Activated CD4-positive, alpha-beta T cell treated with anti-CD3 and anti-CD28 coated beads, Interleukin-2, amount 50 U/mL, for 48 hours (primary cell): ENCODE measurements around the gene SLC5A2.
A peak's percentile ranks its signal among the peaks of the same experiment; 100 is the strongest.

Experiments used
- DNase-seq, 2 experiments: peaks; one replicate each; pipeline ENCODE4 v3.0.0-alpha.2; 2020

SLC5A2 gene

DNA sequence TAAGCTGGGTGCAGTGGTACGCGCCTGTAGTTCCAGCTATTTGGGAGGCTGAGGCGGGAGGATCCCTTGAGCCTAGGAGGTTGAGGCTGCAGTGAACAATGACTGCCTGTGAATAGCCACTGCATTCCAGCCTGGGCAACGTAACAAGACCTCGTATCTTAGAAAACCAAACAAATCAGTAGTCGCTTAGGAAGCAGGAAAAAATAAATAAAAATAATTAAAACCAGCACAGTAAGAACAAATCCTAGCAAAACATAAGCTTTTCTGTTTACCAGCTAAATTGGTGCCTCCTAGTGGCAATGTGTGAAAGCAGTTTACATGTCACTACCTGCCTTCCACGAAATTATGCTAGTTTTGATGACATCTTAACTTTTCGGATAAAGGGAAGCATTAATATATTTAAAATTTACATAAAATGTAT, 22.3 kb upstream of the SLC5A2 start:
- no peak for DNase-seq

DNA sequence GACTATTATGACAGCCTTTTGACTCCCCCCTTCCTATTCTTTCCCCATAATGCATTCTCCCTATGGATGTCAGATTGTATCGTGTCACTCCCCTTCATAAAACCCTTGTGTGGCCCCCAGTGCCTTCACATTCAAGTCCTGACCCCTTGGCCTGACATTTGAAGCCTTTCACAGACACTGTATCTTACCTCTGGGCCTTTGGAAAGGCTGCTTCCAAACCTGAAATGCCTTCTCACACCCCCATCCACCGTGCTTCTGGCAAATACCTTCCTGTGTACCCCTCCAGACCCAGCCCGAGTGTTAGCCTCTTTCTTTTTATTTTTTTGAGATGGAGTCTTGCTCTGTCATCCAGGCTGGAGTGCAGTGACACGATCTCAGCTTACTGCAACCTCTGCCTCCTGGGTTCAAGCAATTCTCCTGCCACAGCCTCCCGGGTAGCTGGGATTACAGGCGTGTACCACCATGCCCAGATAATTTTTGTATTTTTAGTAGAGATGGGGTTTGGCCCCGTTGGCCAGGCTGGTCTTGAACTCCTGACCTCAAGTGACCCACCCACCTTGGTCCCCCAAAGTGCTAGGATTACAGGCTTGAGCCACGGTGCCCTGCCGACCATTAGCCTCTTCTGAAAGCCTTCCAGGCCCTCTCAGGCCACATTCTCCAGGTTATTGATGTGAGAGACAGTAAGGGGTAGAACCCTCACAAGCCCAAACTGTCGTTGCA, 21.6 kb upstream of the SLC5A2 start:
- DNase-seq = no peak

DNA sequence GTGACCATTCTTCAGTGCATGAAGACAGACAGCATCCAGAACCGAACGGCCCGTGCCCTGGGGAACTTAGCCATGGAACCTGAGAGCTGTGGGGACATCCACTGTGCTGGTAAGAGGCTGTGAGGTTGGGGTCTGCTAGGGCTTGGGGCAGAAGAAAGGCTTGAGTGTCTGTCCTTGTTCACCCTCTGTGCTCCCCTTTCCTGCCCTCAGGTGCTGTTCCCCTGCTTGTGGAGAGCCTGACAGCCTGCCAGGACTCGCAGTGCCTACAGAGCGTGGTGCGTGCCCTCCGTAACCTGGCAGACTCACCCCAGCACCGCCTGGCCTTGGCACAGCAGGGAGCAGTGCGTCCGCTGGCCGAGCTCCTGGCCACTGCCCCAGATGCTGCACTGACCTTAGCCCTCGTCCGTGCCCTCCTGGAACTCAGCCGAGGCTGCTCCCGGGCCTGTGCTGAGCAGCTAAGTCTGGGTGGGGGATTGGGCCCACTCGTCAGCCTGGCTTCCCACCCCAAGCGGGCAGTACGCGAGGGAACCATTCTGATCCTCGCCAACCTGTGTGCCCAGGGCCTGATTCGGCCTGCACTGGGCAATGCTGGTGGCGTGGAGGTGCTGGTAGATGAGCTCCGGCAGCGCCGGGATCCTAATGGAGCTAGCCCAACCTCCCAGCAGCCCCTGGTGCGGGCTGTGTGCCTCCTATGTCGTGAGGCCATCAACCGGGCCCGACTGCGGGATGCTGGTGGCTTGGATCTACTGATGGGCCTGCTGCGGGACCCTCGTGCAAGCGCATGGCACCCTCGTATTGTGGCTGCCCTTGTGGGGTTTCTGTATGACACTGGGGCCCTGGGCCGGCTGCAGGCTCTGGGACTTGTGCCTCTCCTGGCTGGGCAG, 20.8 kb upstream of the SLC5A2 start:
- DNase-seq = no peak

DNA sequence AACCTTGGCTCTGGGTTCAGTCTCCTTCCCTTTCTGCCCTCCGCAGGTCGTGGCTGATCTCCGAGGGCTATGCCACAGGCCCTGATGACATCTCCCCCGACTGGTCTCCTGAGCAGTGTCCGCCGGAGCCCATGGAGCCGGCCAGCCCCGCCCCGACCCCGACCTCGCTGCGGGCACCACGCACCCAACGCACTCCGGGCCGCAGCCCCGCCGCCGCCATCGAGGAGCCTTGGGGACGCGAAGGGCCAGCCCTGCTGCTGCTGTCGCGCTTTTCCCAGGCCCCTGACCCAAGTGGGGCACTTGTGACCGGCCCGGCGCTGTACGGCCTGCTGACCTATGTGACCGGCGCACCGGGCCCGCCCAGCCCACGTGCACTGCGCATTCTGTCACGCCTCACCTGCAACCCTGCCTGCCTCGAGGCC, 18.6 kb upstream of the SLC5A2 start:
- no peak for DNase-seq

DNA sequence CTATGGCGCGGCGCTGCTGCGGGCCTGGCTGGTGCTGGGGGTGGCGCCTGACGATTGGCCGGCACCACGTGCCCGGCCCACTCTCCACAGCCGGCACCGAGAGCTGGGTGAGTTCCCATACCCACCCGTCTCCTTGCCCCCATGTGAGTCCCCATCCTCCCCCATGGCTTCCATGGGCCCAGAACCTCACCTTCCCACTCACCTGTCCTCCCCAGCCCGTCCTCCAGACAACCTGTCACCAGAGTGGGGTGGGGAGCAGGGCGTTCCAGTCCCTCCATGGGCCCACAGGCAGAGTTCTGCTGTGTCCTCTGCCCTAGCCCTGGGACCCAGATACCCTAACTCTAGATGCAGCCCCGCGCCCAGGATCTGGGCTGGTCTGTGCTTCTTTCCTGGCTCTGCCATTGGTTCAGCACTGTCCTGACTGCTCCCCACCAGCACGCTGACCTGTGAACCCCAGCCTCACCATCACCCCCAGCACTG, 18.1 kb upstream of the SLC5A2 start:
- DNase-seq = no peak

DNA sequence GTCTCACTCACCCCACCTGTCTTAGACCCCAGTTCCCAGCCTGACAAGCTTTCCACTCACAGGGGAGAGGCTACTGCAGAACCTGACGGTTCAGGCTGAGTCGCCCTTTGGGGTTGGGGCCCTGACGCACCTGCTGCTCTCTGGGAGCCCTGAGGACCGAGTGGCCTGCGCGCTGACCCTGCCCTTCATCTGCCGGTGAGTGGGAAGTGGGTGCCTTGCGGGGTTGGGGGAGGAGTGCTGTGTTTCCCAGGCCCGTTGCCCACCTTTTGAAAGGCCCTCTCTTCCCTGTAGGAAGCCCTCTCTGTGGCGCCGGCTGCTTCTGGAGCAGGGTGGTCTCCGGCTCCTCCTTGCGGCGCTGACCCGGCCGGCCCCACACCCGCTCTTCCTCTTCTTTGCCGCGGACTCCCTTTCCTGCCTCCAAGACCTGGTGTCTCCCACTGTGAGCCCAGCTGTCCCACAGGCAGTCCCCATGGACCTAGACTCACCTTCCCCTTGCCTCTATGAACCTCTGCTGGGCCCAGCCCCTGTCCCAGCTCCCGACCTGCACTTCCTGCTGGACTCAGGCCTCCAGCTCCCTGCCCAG, 17.0 kb upstream of the SLC5A2 start:
- DNase-seq = no peak

DNA sequence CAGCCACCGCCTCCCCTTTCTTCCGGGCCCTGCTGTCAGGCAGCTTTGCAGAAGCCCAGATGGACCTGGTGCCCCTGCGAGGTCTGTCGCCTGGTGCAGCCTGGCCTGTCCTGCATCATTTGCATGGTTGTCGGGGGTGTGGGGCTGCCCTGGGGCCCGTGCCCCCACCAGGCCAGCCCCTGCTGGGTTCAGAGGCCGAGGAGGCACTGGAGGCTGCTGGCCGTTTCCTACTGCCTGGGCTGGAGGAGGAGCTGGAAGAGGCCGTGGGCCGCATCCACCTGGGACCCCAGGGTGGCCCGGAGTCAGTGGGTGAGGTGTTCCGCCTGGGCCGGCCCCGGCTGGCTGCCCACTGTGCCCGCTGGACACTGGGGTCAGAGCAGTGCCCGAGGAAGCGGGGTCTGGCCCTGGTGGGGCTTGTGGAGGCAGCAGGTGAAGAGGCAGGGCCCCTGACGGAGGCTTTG, 16.5 kb upstream of the SLC5A2 start:
- DNase-seq = no peak

DNA sequence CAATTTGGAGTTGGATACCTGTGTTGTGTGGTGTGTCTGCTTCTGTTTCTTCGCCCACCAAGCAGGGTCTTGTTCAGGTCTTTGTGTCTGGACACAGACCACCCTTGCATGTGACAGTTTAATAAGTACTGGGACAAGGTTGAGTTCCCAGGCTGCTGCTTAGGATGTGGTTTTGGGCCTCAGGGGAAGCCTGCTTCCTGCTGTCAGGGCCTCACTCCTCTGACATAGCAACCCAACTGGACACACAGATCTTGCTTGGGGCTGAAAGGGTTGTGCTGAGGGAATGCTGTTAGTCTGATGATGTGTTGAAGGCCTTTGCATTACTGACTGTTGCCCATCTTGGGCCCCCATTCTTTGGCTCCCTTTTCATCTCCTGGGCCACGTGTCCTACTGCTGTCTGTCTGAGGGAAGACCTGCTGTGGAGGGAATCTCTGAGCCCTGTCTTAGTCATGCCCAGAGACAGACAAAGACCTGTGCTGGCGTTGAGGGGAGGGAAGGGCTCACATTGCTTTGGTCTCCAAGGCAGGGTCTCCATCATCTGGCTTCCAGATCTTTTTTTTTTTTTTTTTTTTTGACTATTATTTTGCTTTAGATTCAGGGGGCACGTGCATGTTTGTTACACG, 15.7 kb upstream of the SLC5A2 start:
- no peak for DNase-seq

DNA sequence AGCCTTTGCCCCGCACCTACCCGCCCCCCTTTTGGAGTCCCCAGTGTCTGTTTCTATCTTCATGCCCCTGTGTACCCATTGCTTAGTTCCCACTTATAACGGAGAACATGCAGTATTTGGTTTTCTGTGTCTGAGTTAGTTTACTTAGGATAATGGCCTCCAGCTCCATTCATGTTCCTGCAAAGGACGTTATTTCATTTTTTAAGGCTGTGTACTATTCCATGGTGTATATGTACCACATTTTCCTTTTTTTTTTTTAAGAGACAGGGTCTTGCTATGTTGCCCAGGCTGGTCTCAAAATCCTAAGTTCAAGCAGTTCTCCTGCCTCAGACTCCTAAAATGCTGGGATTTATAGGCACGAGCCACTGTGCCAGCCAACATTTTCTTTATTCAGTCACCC, 15.1 kb upstream of the SLC5A2 start:
- DNase-seq = no peak

DNA sequence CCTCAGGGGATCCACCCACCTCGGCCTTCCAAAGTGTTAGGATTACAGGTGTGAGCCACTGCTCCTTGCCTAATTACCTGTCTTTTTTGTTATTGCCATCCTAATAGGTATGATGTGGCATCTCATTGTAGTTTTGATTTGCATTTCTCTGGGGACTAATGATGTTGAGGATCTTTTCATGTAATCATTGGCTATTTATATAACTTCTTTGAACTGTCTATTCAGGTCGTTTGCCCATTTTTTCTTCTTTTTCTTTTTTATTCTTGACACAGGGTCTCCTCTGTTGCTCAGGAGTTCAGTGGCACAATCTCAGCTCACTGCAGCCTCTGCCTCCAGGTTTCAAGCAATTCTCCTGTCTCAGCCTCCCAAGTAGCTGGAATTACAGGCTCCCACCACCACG, 12.3 kb upstream of the SLC5A2 start:
- no peak for DNase-seq

DNA sequence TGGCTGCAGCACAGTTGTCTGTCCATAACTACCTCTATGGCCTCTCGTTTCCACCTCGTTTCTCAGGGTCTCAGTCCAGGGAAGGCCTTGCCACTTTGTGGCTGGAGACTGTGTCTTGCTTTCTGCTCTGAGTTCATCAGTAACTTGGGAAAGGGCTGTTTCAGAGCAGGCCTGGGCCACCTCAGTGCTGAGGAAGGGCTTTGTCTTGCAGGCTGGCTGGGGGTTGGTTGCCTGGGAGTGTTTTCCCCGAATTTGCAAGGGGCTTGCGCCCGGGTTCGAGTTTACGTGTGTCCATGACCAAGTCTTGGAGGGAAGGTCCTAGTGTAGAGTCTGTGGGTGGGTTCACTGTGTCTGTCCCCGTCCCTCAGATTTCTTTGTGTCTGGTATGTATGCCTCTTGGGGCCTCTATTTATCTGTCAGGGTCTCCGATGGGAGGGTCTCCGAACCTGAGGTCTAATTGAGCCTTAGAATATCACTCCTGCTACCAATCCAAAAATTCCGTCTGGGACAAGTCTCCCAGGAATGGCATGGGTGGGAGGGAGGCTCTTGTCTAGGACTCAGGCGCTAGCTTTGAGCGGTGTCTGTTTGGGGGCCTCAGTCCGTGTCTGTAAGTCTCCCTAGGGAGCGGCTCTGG, 11.6 kb upstream of the SLC5A2 start:
- no peak for DNase-seq

DNA sequence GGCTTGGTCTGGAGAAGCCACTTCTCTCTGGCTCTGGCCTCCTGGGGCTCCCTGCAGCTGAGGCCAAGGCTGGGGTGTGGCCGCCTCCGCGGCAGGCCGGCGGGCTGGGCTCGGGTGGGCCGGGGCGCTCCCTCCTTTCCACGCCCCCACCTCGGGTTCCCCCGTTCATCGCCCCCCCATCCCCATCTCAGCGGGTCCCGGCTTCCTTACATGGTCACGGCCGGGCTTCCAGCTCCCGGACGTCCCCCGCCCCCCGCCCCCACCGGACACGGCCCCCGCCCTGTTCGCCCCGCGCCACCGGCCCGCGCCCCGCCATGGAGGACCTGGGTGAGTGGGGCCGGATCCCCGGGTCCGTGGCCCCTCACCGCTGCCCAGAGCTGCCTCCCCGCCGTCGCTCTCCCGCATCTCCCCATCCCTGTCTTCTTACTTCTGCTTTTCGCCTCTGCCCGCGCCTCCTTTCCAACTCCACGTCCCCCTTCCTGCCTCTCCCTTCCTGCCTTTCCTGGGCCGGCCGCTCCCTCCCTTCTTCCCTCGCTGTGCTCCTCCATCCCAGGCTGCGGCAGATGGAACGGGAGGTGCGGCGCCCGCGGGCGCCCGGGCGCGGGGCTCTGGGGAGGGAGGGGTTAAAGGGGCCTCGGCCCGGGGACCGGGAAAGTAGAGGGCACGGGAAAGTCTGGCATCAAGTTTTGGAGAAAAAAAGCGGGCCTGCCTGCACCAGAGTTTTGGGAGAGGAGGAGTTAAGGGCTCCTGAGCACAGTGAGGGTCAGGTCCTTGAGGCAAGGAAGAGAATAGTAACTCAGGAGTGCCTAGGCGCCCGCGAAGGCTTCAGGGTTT, 10.8 kb upstream of the SLC5A2 start, which contains the start of gene TGFB1I1:
Gene TGFB1I1 (plus strand): TSS at position 278 of the 834 bp plus-strand sequence. CDS start 37 bp downstream, at position 315.
- DNase-seq = no peak

DNA sequence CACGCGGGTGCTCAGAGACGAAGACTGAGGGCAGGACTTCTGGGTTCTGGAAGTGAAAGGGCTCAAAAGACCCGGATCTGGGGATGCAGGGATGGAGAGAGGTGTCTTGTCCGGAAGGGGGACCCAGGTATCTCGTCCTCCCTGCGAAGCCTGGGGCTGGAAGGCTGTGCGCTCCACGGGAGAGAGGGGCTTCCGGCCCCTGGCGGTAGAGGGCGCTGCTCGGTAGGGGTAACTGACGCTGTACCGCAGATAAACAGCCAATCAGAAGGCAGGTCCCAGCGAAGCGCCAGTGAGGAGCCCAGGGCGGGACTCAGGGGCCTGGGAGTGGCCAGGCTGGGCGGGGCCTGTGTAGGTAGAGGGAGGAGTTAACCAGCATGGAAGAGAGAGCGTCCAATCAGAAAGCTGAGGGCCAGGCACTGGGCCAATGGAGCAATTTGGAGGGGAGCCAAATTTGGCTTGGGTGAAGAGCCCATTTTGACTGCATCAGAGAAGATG, 10.2 kb upstream of the SLC5A2 start:
- DNase-seq = peak; percentile 50 to 52

DNA sequence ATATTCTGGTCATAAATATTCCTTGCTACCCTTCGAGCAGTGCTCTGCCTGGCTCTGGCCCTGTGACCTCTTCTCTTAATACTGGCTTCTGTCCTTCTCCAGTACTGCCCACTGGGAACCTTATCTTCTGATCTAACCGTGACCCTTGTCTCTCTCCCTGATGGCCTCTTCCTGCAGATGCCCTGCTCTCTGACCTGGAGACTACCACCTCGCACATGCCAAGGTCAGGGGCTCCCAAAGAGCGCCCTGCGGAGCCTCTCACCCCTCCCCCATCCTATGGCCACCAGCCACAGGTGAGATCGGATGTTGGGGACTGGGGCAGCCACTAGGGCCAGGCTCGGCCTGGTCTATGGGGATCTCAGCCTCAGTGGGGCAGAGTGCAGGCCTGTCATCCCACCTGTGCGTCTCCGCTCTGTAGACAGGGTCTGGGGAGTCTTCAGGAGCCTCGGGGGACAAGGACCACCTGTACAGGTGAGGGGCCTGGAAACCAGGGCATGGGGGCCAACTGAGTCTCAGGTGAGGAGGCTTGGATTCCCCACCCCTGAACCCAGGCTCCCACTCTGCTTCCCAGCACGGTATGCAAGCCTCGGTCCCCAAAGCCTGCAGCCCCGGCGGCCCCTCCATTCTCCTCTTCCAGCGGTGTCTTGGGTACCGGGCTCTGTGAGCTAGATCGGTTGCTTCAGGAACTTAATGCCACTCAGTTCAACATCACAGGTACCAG, 9.5 kb upstream of the SLC5A2 start:
- no peak for DNase-seq

DNA sequence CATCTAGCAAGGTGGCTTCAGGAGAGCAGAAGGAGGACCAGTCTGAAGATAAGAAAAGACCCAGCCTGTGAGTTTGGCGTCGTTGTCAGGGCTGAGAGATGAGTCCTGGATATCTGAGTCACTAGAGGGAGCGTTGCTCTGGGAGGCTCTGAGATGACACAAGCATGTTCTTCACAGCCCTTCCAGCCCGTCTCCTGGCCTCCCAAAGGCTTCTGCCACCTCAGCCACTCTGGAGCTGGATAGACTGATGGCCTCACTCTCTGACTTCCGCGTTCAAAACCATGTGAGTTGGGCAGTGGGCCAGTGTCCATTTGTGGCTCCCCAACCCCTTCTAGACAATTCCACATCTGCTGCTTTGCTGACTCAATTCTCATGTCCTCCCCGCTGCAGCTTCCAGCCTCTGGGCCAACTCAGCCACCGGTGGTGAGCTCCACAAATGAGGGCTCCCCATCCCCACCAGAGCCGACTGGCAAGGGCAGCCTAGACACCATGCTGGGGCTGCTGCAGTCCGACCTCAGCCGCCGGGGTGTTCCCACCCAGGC, 8.7 kb upstream of the SLC5A2 start:
- no peak for DNase-seq

DNA sequence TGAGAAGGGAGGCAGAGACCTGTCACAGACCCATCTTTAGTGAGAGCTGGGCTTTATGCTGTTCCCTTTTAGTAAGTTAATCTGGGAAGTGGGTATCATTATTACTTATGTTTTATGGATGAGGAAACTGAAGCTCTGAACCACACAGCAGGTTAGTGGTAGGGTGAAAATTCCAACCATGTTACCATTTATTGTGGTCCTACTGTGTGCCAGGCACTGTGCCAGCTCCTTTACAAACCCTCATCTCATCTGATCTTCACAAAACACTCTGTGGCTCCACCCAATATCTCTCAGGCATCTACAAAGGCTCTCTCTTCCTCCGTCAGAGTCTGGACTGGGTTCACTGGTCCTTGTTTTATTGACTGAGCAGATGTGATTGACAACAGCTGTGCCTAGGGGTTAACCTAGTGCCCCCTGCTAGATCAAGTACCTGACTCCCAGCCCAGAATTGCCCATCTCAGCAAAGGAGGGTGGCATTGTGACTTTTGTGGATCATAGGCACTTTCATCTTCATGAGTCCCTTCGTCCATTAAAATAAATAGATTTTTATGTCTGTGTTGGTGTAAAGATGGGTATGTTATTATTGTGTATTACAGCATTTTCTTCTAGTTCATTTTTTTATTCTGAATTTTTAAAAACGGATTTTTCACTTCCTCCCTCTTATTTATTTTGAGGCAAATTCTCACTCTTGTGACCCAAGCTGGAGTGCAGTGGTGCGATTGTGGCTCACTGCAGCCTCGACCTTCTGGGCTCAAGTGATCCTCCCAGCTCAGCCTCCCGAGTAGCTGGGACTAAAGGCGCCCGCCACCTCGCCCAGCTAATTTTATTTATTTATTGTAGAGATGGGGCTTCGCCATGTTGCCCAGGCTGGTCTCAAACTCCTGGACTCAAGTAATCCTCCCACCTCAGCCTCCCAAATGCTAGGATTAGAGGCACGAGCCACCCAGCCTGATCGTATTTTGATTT, 7.9 kb upstream of the SLC5A2 start:
- no peak for DNase-seq

DNA sequence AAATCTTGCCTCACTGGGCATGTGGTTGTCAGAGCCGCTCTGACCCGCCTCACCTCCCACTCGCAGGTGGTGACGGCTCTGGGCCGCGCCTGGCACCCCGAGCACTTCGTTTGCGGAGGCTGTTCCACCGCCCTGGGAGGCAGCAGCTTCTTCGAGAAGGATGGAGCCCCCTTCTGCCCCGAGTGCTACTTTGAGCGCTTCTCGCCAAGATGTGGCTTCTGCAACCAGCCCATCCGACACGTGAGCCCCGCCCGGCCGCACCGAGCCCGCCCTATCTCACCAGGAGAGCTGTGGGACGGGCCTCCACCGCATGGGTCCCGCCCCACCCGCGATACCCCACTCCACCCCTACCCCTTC, 7.0 kb upstream of the SLC5A2 start:
- no peak for DNase-seq

DNA sequence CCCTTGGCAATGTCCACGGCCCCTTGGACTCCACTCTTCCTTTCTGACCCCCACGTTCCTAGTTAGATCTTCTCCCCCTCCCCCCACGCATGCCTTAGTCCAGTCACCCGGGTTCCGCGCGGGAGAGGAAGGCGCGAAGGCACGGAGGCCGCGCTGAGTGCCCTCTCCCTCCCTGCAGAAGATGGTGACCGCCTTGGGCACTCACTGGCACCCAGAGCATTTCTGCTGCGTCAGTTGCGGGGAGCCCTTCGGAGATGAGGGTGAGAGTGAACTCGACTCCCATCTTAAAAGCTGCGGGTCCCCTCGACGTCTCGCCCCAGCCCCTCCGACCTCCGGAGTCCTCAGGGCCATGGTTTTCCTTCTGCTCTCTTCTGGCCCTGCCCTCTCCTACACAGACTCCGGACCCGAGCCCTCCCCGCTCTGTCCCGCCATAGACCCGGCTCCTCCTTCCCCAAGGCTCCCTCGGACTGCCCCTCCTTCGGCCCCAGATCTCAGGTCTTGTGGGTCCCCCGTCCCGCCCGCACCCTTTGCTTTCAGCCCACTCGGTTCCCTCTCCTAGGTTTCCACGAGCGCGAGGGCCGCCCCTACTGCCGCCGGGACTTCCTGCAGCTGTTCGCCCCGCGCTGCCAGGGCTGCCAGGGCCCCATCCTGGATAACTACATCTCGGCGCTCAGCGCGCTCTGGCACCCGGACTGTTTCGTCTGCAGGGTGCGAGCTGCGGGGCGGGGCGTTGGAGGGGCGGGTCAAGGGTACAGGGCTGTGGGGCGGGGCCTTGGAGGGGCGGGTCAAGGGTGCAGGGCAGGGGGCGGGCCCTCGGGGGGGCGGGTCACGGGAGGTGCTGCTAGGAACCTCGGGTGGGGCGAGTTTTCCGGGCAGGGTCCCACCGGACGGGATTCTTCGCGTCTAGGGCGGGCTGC, 6.4 kb upstream of the SLC5A2 start:
- DNase-seq = peak; percentile 92 to 94
